ENCODE results near the gene FHAD1. TPM values are rescaled to one million over a fixed set of nuclear protein-coding genes. Genes with fewer than 3 reads are reported as not detected.

Gene FHAD1
- total and polyA plus RNA-seq, 10 of the 15 experiments (the other 5 are each of a cell fraction or from before 2014, with no cell fraction given) = 0.09 to 1.0 (median 0.32) TPM; not detected in 2

GRCh38 chr1:15441247-15441646 lies 194.2 kb downstream of the FHAD1 start:
- ATAC-seq (no peak), DNase-seq (ENCODE audit: low read depth, low spot score) (no peak), FAIRE-seq (no peak)
- RAD21 ChIA-PET (ENCODE audit: unreplicated experiment) = no interaction called here
- no peak overlapping the region for H3K27ac ChIP-seq (ENCODE audit: control insufficient read depth, insufficient read depth)
- in situ Hi-C loops (cut with MboI) = no loop called here
- intact Hi-C loops (cut with micrococcal nuclease; ENCODE audit: unreplicated experiment) = no loop called here
- H3K79me2 ChIP-seq (ENCODE audit: control insufficient read depth, insufficient read depth, low read length) = no peaks in the 10 kb centered on the region
- H3K4me3 ChIP-seq = no peak overlapping the region
- no peaks in the 10 kb centered on the region for H4K20me1 ChIP-seq (ENCODE audit: control insufficient read depth, insufficient read depth)
- WGBS (ENCODE audit: insufficient coverage, insufficient replicate concordance, low lambda C conversion rate, missing lambda C conversion rate) = 73% methylated on average over 6 of the region's 6 CpGs
- SMC1A ChIA-PET (ENCODE audit: uncharacterized antibody, unreplicated experiment) = interaction anchor here (0.7 to 1.6 kb wide), 3 partner anchors 10 to 336 kb away, joined by 4 to 6 read pairs (median 5); no protein-coding TSS in a partner anchor
- no TSS peak for BruUV-seq (replicated peaks)
- no peaks in the 10 kb centered on the region; a peak in 1 of 4 replicates for H3K27me3 ChIP-seq (replicated peaks in 1 of 2; ENCODE audit: control insufficient read depth in 2 of 2, insufficient read depth in 2 of 2, low read length in 1 of 2)
- H3K9ac ChIP-seq (ENCODE audit: control insufficient read depth, insufficient read depth, low read length) = no peak overlapping the region
- POLR2A ChIA-PET = interaction anchor here (0.7 to 1.1 kb wide), 2 partner anchors 10 to 38 kb away, joined by 3 read pairs; no protein-coding TSS in a partner anchor
- H3K9me3 ChIP-seq (replicated peaks; ENCODE audit: control insufficient read depth, insufficient read depth, low read length) = no peaks in the 10 kb centered on the region
- H2AFZ ChIP-seq (ENCODE audit: control insufficient read depth, low read depth, low read length) = no peak overlapping the region
- no peaks in the 10 kb centered on the region for H3K36me3 ChIP-seq (ENCODE audit: control insufficient read depth in 2 of 2, insufficient read depth in 2 of 2, low read length in 1 of 2)
- H3K4me2 ChIP-seq (ENCODE audit: control insufficient read depth, insufficient read depth) = no peak overlapping the region
- no peaks in the 10 kb centered on the region for H3K4me1 ChIP-seq (ENCODE audit: control insufficient read depth, insufficient read depth, low read length)
- CTCF ChIA-PET = interaction anchor here (0.7 to 1.6 kb wide), 5 partner anchors 9 to 118 kb away, joined by 3 to 6 read pairs (median 4); no protein-coding TSS in a partner anchor
- no peak for TF ChIP-seq IRF4 (IDR thresholded peaks at IDR 0.05; ENCODE audit: low read depth, low read length)
- no peak for TF ChIP-seq RAD21 (IDR thresholded peaks at IDR 0.05; ENCODE audit: insufficient read depth, low read depth, low read length)
- TF ChIP-seq IRF5 (IDR thresholded peaks at IDR 0.05; ENCODE audit: borderline replicate concordance) = no peak
- no peak for TF ChIP-seq ZNF207 (IDR thresholded peaks at IDR 0.05; ENCODE audit: borderline replicate concordance)
- TF ChIP-seq USF2 (IDR thresholded peaks at IDR 0.05; ENCODE audit: borderline replicate concordance, low read depth, low read length) = no peak
- no peak for TF ChIP-seq ZNF24 (IDR thresholded peaks at IDR 0.05)
- TF ChIP-seq MLLT1 (IDR thresholded peaks at IDR 0.05) = no peak
- TF ChIP-seq SP1 (IDR thresholded peaks at IDR 0.05; ENCODE audit: low read depth, low read length) = no peak
- no peak for TF ChIP-seq SREBF1 (IDR thresholded peaks at IDR 0.05; ENCODE audit: low read length)
- no peak for TF ChIP-seq ATF3 (IDR thresholded peaks at IDR 0.05; ENCODE audit: borderline replicate concordance, extremely low read depth, low read depth, low read length)
- no peak for TF ChIP-seq PBX3 (IDR thresholded peaks at IDR 0.05; ENCODE audit: insufficient replicate concordance, low read depth, low read length)
- TF ChIP-seq MYB (IDR thresholded peaks at IDR 0.05; ENCODE audit: borderline replicate concordance, low read depth, low read length) = no peak
- TF ChIP-seq MEF2B (IDR thresholded peaks at IDR 0.05; ENCODE audit: partially characterized antibody, poor library complexity, severe bottlenecking) = no peak
